NCI-H345 treated with DMSO at 0.1 percent for 48 hours (cell line): Measurements from ENCODE around the gene AMBP.

Source experiments
- DNase-seq: peaks from one replicate; lab custom pipeline; 2025; ENCODE audit not compliant: unreplicated experiment; lab: John Stamatoyannopoulos, UW

AMBP gene

GRCh38 chr9:114112778-114113584 is 34.9 kb upstream of the AMBP start:
- DNase-seq, result no peak

- no peak for DNase-seq
Measured at GRCh38 chr9:114112325-114112724, 34.2 kb upstream of the AMBP start.

- no peak for DNase-seq
Measured at GRCh38 chr9:114110180-114110579, 32.1 kb upstream of the AMBP start.

GRCh38 chr9:114109124-114109523 is 31.0 kb upstream of the AMBP start:
- DNase-seq, result no peak

GRCh38 chr9:114108016-114108833 is 30.1 kb upstream of the AMBP start:
- peak; percentile 46 for DNase-seq

GRCh38 chr9:114107286-114108001 is 29.3 kb upstream of the AMBP start:
- no peak for DNase-seq

GRCh38 chr9:114105236-114105635 is 27.1 kb upstream of the AMBP start:
- DNase-seq, result no peak

GRCh38 chr9:114102484-114102883 is 24.4 kb upstream of the AMBP start:
- DNase-seq, result no peak

GRCh38 chr9:114100536-114100935 is 22.4 kb upstream of the AMBP start:
- no peak for DNase-seq

- no peak for DNase-seq
Measured at GRCh38 chr9:114099669-114100270, 21.7 kb upstream of the AMBP start.

GRCh38 chr9:114098936-114099668 is 21.0 kb upstream of the AMBP start, which contains the start of gene KIF12:
TSS of gene KIF12 (minus strand) at chr9:114099292. CDS start at chr9:114099276, 16 bp downstream.
- DNase-seq, result no peak

- DNase-seq, result peak; percentile 64
Measured at GRCh38 chr9:114098021-114098935, 20.2 kb upstream of the AMBP start.

GRCh38 chr9:114097613-114098020 is 19.5 kb upstream of the AMBP start:
- DNase-seq, result no peak

- no peak for DNase-seq
Measured at GRCh38 chr9:114096866-114097612, 18.9 kb upstream of the AMBP start.

- DNase-seq, result no peak
Measured at GRCh38 chr9:114096041-114096511, 18.0 kb upstream of the AMBP start.

GRCh38 chr9:114094971-114095370 is 16.9 kb upstream of the AMBP start:
- no peak for DNase-seq

- DNase-seq, result no peak
Measured at GRCh38 chr9:114093761-114094505, 15.8 kb upstream of the AMBP start.

GRCh38 chr9:114093031-114093471 is 15.0 kb upstream of the AMBP start:
- no peak for DNase-seq
